ENCODE results near the gene BOLA2.
"Not testable (repeated sequence)": the region's sequence is repeated elsewhere in the genome, so short reads cannot be mapped to it uniquely, and the experiment has no call there.

Gene BOLA2

DNA sequence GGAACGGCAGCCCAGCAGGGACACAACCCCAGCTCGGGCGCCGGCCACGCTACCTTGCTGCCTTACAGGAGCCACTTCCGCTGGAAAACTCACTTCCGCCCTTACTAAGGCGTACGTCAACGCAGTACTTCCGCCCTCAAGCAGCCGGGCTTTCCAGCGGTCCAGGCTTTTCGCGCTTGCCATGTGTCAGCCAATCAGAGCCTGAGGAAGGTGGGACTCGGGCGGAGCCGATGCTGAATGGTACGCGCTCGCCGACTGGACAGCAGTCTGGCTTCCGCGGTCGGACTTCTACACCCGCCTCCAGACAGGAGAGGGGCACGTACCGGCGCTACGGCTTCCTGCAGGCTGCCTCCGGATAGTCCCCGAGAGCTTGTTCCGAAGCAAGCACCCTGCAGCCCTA is at the start of gene BOLA2, which contains the start of gene SLX1B:
Gene BOLA2 (minus strand): TSS at position 83 of the 400 bp plus-strand sequence. CDS start 98 bp downstream, outside the sequence.
Gene SLX1B (plus strand): TSS at position 265 of the 400 bp plus-strand sequence.
- not testable (repeated sequence) for H3K4me3 ChIP-seq (ENCODE audit: low read depth, low read length); H3K4me1 ChIP-seq (ENCODE audit: control insufficient read depth, insufficient read depth, low read length); H3K36me3 ChIP-seq (ENCODE audit: control insufficient read depth, insufficient read depth, low read length); H3K9me3 ChIP-seq (ENCODE audit: control insufficient read depth, insufficient read depth, low read length); H3K27me3 ChIP-seq (ENCODE audit: control insufficient read depth, insufficient read depth, low read length); H3K27ac ChIP-seq (ENCODE audit: low read depth, low read length); H3K9ac ChIP-seq (ENCODE audit: low read depth, low read length)

DNA sequence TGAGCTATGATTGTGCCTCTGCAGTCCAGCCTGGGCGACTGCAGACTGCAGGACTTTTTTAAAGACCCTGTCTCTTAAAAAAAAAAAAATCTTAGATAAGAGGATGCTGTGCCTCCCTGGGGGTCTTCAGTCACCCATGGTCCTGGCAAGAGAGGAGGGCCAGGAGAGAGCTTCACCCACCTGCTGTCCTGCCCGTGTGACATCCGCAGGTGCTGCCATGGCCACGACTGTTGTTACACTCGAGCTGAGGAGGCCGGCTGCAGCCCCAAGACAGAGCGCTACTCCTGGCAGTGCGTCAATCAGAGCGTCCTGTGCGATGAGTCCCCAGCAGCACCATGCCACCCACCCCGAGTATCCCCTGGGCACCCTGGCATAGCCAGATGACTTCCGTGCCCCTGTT is 28.1 kb upstream of the BOLA2 start:
- not testable (repeated sequence) for H3K36me3 ChIP-seq (ENCODE audit: control insufficient read depth, insufficient read depth, low read length); H3K27ac ChIP-seq (ENCODE audit: low read depth, low read length); H3K9ac ChIP-seq (ENCODE audit: low read depth, low read length); H3K4me1 ChIP-seq (ENCODE audit: control insufficient read depth, insufficient read depth, low read length); H3K27me3 ChIP-seq (ENCODE audit: control insufficient read depth, insufficient read depth, low read length); H3K4me3 ChIP-seq (ENCODE audit: low read depth, low read length); H3K9me3 ChIP-seq (ENCODE audit: control insufficient read depth, insufficient read depth, low read length)

- H3K27me3 ChIP-seq (ENCODE audit: control insufficient read depth, insufficient read depth, low read length); H3K27ac ChIP-seq (ENCODE audit: low read depth, low read length); H3K36me3 ChIP-seq (ENCODE audit: control insufficient read depth, insufficient read depth, low read length); H3K4me3 ChIP-seq (ENCODE audit: low read depth, low read length); H3K9ac ChIP-seq (ENCODE audit: low read depth, low read length); H3K4me1 ChIP-seq (ENCODE audit: control insufficient read depth, insufficient read depth, low read length); H3K9me3 ChIP-seq (ENCODE audit: control insufficient read depth, insufficient read depth, low read length): not testable (repeated sequence)
Measured at GRCh38 chr16:29472065-29472464, 17.9 kb upstream of the BOLA2 start.

GRCh38 chr16:29469660-29470059 is 15.5 kb upstream of the BOLA2 start:
- H3K4me1 ChIP-seq (ENCODE audit: control insufficient read depth, insufficient read depth, low read length); H3K9ac ChIP-seq (ENCODE audit: low read depth, low read length); H3K4me3 ChIP-seq (ENCODE audit: low read depth, low read length); H3K27me3 ChIP-seq (ENCODE audit: control insufficient read depth, insufficient read depth, low read length); H3K9me3 ChIP-seq (ENCODE audit: control insufficient read depth, insufficient read depth, low read length); H3K27ac ChIP-seq (ENCODE audit: low read depth, low read length); H3K36me3 ChIP-seq (ENCODE audit: control insufficient read depth, insufficient read depth, low read length): not testable (repeated sequence)

- H3K4me1 ChIP-seq (ENCODE audit: control insufficient read depth, insufficient read depth, low read length); H3K9me3 ChIP-seq (ENCODE audit: control insufficient read depth, insufficient read depth, low read length); H3K27me3 ChIP-seq (ENCODE audit: control insufficient read depth, insufficient read depth, low read length); H3K27ac ChIP-seq (ENCODE audit: low read depth, low read length); H3K36me3 ChIP-seq (ENCODE audit: control insufficient read depth, insufficient read depth, low read length); H3K9ac ChIP-seq (ENCODE audit: low read depth, low read length); H3K4me3 ChIP-seq (ENCODE audit: low read depth, low read length): not testable (repeated sequence)
Measured at GRCh38 chr16:29467654-29468366, 13.7 kb upstream of the BOLA2 start.

DNA sequence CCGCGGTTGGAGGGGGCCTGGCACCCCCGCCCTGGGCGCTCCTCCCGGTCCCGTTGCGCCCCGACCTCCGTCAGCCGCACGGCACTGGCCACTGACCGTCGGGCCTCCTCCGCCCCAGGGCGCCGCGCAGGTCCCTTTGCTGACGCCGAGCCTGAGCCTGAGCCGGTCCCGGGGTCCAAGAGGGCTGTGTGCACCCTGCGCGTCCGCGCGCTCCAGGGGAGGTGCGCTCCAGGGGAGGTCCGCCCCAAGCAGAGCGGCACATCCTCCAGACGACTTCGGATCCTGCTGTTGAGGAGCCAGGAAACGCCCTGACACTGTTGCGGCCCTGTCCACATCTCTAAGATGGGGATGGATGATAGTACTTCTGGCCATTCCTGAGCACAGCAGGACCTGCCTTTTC is 12.8 kb upstream of the BOLA2 start:
- not testable (repeated sequence) for H3K4me3 ChIP-seq (ENCODE audit: low read depth, low read length); H3K9ac ChIP-seq (ENCODE audit: low read depth, low read length)

DNA sequence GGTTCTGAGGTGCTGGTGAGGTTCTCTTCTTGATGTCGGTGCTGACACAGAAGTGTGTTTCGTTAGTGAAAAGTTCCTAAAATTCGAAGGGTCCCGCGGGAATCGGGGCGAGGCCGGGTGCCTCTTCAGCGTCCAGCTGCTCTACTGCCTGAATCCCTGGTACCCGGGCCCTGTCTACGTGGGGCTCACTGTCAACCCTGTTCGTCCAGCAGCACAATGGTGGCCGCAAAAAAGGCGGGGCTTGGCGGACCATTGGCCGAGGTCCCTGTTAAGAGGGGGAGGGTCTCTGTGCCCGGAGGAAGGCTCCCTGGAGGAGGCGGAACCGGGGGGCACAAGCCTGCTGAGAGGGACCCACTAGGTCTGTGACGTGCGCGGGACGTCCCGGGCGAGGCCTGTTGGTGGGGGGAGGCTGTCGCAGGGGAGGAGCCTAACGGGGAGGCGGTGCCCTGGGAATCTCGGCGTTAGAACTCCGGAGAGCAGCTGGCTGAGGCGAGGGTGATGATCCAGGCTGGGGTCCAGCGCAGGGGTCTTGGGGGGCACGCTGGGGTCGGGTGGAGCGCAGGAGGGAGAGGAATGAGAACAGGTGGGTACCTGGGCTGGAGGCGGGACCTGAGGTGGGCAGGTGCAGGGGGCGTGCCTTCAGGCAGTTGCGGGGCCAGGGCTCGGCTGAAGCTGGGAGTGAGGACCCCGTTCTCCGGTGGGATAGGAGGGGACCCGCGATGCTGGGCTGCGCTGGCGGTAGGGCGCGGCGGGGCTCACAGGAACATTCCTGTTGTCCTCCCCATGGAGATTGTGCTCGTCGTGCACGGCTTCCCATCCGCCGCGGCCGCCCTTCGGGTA is 12.1 kb upstream of the BOLA2 start:
- H3K27me3 ChIP-seq (ENCODE audit: control insufficient read depth, insufficient read depth, low read length); H3K9ac ChIP-seq (ENCODE audit: low read depth, low read length); H3K27ac ChIP-seq (ENCODE audit: low read depth, low read length); H3K36me3 ChIP-seq (ENCODE audit: control insufficient read depth, insufficient read depth, low read length); H3K4me3 ChIP-seq (ENCODE audit: low read depth, low read length); H3K4me1 ChIP-seq (ENCODE audit: control insufficient read depth, insufficient read depth, low read length); H3K9me3 ChIP-seq (ENCODE audit: control insufficient read depth, insufficient read depth, low read length): not testable (repeated sequence)

More for the DNA sequence above, 12.8 kb upstream of the BOLA2 start:
- H3K4me1 ChIP-seq (ENCODE audit: control insufficient read depth, insufficient read depth, low read length); H3K27ac ChIP-seq (ENCODE audit: low read depth, low read length); H3K9me3 ChIP-seq (ENCODE audit: control insufficient read depth, insufficient read depth, low read length); H3K36me3 ChIP-seq (ENCODE audit: control insufficient read depth, insufficient read depth, low read length); H3K27me3 ChIP-seq (ENCODE audit: control insufficient read depth, insufficient read depth, low read length): not testable (repeated sequence)

DNA sequence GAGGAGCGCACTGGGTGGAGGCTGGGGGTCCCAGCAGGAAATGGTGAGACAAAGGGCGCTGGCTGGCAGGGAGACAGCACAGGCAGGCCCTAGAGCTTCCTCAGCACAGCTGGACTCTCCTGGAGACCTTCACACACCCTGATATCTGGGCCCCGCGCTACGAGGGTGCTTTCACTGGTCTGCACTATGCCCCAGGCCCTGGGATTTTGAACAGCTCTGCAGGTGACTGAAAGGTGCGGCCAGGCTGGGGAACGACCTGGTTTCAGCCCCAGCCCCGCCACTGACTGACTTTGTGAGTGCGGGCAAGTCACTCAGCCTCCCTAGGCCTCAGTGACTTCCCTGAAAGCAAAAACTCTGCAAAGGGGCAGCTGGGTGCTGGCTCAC is 6.5 kb upstream of the BOLA2 start:
- not testable (repeated sequence) for H3K27me3 ChIP-seq (ENCODE audit: control insufficient read depth, insufficient read depth, low read length); H3K9ac ChIP-seq (ENCODE audit: low read depth, low read length); H3K27ac ChIP-seq (ENCODE audit: low read depth, low read length); H3K4me3 ChIP-seq (ENCODE audit: low read depth, low read length); H3K36me3 ChIP-seq (ENCODE audit: control insufficient read depth, insufficient read depth, low read length); H3K9me3 ChIP-seq (ENCODE audit: control insufficient read depth, insufficient read depth, low read length); H3K4me1 ChIP-seq (ENCODE audit: control insufficient read depth, insufficient read depth, low read length)

- H3K4me3 ChIP-seq (ENCODE audit: low read depth, low read length); H3K4me1 ChIP-seq (ENCODE audit: control insufficient read depth, insufficient read depth, low read length); H3K27me3 ChIP-seq (ENCODE audit: control insufficient read depth, insufficient read depth, low read length); H3K27ac ChIP-seq (ENCODE audit: low read depth, low read length); H3K36me3 ChIP-seq (ENCODE audit: control insufficient read depth, insufficient read depth, low read length); H3K9ac ChIP-seq (ENCODE audit: low read depth, low read length); H3K9me3 ChIP-seq (ENCODE audit: control insufficient read depth, insufficient read depth, low read length): not testable (repeated sequence)
Measured at GRCh38 chr16:29459706-29460646, 5.8 kb upstream of the BOLA2 start, which contains the start of gene SULT1A4. SULT1A4 (plus strand) TSS chr16:29459913; CDS start chr16:29461386, 1,473 bp downstream.

- not testable (repeated sequence) for H3K36me3 ChIP-seq (ENCODE audit: control insufficient read depth, insufficient read depth, low read length); H3K4me3 ChIP-seq (ENCODE audit: low read depth, low read length); H3K9ac ChIP-seq (ENCODE audit: low read depth, low read length); H3K4me1 ChIP-seq (ENCODE audit: control insufficient read depth, insufficient read depth, low read length); H3K9me3 ChIP-seq (ENCODE audit: control insufficient read depth, insufficient read depth, low read length); H3K27ac ChIP-seq (ENCODE audit: low read depth, low read length); H3K27me3 ChIP-seq (ENCODE audit: control insufficient read depth, insufficient read depth, low read length)
Measured at GRCh38 chr16:29457660-29458059, 3.5 kb upstream of the BOLA2 start.
